Effector CD8-positive, alpha-beta T cell (primary cell): ENCODE data around the gene COA6.

Source experiments
- DNase-seq: peaks from one replicate; lab custom pipeline; 2025; lab: John Stamatoyannopoulos, UW
- total RNA-seq, 4 experiments: gene quantifications; one replicate each; lab custom pipeline; 2026; lab: John Stamatoyannopoulos, UW

Gene COA6, protein sequence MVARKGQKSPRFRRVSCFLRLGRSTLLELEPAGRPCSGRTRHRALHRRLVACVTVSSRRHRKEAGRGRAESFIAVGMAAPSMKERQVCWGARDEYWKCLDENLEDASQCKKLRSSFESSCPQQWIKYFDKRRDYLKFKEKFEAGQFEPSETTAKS
- total RNA-seq: 9.4 to 16.9 (median 13.7) reads per million in 4 experiments

DNA sequence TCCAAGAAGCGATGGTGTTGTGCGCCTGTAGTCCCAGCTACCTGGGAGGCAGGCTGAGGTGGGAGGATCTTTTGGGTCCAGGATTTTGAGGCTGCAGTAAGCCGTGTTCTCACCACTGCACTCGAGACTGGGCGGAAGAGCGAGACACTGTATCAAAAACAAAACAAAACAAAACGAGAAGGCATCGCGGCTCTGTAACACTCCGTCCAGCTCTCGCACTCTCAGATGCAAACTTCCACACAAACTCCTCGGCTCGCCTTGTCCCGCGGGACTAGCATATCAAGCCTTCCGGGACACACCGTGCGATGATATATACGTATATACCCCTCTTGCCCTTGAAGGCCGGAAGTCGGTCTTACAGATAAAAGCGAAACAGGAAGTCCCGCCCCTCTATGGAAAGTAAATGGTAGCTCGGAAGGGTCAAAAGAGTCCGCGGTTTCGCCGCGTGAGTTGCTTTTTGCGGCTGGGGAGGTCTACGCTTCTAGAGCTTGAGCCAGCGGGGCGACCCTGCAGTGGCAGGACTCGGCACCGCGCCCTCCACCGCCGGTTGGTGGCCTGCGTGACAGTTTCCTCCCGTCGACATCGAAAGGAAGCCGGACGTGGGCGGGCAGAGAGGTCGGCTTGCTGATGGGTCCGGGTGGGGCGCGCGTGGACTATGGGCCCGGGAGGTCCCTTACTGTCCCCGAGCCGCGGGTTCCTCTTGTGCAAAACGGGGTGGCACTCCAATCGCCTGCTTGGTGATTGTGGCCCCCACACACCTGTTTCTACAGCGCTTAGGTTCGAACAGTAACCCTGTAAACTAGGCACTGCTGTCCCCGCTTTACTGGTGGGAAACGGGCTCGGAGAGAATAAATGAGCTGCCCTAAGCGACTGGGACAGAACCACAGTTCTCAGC, at the start of gene COA6:
Gene COA6 (plus strand): TSS at position 393 of the 895 bp plus-strand sequence. CDS start 11 bp downstream, at position 404.
- peak; percentile 82 for DNase-seq

GRCh38 chr1:234324821-234325220, 48.4 kb upstream of the COA6 start:
- DNase-seq: no peak

DNA sequence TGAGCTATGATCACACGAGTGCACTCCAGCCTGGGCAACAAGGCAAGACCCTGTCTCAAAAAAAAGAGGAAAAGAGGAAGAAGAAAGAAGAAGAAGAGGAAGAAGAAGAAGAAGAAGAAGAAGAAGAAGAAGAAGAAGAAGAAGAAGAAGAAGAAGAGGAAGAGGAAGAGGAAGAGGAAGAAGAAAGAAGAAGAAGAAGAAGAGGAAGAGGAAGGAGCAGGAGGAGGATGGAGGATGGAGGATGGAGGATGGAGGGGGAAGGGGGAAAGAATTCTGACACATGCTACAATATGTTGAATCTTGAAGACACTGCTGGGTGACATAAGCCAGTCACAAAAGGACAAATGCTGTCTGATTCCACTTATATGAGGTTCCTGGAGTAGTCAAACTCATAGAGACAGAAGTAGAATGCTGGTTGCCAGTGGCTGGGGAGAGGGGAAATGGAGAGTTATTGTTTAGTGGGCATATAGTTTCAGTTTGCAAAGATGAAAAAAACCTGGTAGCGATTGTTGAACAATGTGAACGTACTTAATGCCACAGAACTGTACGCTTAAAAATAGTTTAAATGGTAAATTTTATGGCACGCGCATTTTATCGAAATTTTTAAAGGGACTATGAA, 47.3 kb upstream of the COA6 start:
- no peak for DNase-seq

GRCh38 chr1:234326497-234327366, 46.5 kb upstream of the COA6 start:
- DNase-seq: peak; percentile 51

- no peak for DNase-seq
Measured at GRCh38 chr1:234327577-234328164, 45.6 kb upstream of the COA6 start.

GRCh38 chr1:234330843-234331215, 42.4 kb upstream of the COA6 start:
- no peak for DNase-seq

DNA sequence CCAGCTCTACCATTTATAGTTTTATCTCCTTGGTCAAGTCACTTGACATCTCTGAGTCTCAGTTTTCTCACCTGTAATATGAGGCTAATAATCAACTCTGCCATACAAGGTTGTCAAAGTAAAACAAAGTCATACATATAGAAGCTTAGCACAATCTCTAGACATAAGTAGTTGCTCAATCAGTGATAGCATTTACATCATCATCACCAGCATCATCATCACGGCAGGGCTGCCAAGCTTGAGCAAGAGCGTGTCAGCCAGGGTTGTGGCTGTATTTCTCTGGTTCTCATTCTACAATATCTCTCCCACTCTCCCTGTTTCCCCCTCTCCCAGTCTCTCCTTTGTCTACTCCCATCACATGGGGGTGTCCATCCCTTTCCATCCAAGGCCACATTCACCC, 41.7 kb upstream of the COA6 start:
- DNase-seq: no peak

GRCh38 chr1:234336359-234336758, 36.9 kb upstream of the COA6 start:
- no peak for DNase-seq

- DNase-seq: no peak
Measured at GRCh38 chr1:234337233-234337632, 36.0 kb upstream of the COA6 start.

GRCh38 chr1:234340528-234340927, 32.7 kb upstream of the COA6 start:
- no peak for DNase-seq

DNA sequence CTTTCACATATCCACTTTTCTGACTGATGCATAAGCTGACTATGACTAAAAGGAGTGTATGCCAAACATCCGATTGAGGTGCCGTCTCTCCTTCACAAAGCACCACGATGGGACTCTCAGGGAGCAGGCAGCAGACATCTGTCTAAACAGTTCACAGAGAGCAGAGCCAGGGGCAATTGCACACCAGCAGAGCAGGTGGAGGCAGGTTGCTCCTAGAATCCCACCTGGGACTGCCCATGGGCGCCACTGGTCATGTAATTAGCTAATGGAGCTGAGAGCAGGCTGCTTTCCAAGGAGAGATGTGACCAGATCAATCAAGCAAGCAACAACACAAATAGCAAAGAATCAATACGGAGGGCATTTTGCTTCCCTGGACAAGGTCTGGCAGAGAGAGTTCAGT, 30.5 kb upstream of the COA6 start:
- no peak for DNase-seq

- DNase-seq: no peak
Measured at GRCh38 chr1:234345237-234345636, 28.0 kb upstream of the COA6 start.

GRCh38 chr1:234348964-234349363, 24.3 kb upstream of the COA6 start:
- no peak for DNase-seq

DNA sequence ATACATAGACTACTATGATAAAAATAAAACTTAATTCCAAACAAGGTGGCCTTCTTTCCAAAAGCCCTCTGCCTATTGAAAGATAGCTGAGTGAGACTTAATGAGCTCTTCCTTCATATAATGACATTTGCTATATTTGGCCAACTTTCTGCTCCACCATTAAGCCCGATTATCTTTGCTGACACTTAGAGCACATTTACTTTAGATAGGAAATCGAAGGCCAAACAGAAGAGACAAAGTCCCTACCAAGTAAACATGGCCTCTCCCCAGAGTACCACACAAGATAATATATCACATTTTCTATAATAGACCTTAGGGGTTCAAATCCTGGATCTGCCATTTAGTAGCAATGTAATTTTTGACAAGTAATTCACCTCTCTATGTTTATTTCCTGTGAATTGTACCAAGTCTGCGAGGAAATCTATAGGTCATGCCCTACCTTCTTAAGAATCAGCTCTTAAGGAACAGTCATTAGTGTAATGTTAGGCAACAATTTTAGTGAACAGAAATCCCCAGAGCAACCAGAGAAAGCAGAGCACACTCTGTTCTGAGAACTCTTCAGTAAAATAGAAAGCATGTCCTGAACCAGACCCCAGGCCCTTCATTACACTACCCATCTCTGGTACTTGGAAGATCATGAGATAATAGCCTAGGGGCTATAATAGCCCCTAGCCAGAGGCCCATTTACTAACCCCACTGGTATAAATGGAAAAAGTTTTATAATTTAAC, 17.3 kb upstream of the COA6 start:
- DNase-seq: no peak

GRCh38 chr1:234356615-234357269, 16.5 kb upstream of the COA6 start:
- DNase-seq: peak; percentile 30

DNA sequence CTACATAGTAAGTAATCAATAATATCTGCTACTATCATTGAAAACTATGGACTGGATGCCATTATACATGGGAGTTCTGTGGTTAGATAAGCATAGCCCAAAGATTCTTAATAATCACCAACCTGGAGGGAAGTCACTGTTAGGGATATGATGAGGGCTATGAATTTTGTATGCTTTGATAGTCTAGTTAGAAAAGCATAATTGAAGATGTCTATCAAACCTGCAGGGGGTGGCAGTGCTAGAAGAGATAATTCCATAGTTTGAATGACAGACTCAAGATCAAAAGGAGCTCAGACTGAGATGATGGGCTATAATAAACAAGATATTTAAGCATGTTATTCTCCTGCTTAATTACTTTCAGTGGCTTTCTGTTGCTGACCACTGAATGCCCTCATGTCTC, 15.4 kb upstream of the COA6 start:
- no peak for DNase-seq

GRCh38 chr1:234361102-234361603, 12.1 kb upstream of the COA6 start:
- no peak for DNase-seq

DNA sequence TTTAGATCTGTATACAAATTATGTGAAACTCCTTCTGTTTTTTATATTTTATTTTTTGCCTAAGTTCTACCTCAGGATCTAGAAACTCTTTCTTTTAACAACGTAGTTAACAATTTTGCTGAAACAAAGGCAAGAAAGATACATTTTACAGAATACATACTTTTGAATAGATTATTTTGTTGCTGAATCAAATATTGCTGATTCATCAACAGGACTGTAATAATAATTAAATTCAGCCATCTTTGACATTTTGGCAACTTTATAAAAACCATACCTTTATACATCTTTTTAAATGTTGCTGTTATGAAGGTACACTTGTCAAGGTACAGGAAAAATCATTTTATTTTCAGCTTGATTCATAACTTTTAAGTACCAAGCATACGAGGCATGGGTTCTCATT, 10.7 kb upstream of the COA6 start:
- DNase-seq: no peak

DNA sequence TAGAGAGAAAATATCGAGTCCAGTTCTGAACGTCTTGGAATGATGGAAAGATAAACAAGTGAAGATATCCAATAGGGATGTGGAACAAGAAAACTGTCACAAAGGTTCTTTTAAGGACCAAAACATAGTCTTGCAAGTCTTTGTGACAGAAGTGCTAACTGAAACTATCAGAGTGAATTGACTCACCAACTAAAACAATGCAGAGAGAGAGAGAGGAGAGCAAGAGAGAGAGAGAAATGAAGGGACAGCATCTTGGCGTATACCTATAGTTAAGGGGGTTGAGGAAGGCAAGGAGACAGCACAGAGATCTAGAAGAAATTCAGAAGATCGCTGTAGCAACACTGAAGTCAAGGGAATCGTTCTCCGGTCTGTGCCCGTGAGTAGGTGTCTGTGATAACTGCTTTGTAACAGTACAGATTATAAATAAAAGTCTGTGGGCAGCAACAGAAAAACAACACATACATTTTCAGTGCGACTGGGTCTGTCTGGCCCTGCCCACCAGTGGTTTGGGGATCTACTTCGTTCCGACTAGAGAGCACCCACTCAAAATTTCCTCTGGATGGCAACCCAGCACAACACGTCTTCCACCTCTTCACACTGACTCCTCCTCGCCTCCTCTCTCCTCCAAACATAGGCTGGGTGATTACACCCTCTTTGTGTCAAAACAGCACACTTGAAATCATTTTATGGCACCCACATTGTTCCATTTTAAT, 4.8 kb upstream of the COA6 start:
- no peak for DNase-seq

DNA sequence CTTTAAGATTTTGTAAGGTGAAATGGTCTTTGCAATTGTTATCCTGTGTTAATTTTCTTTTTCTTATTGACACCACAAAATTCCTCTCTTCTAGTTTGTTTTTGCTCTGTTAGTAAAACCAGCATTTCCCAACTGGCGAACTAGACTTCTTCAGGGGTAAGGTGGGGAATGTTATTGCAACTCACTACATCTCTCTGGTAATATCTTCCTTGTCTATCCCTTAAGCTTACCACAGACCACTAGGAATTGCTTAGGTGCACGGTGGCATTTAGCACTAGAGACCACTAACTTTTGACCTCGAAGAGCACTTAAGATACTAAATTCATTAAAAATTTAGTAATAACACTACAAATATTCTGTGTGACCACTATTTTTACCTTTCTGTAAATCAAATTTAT, 4.2 kb upstream of the COA6 start:
- DNase-seq: no peak
